Spleen (tissue), 11 donors: ENCODE data around the gene SSU72. TPM values are rescaled to one million over a fixed set of nuclear protein-coding genes. Genes with fewer than 3 reads are reported as not detected.

Source experiments
- DNase-seq: peaks from one replicate; pipeline ENCODE4 v3.0.0-alpha.2; 2020
- H3K27ac ChIP-seq, 8 donors: fragments of 200-600 bp; sonication (generic) in 7 of 8; 1 replicate in 4 of 8; 2 replicates in 4 of 8; pipeline versions ENCODE4 v1.5.0 to v1.8.0; 2016 to 2021; ENCODE audit warnings: inconsistent platforms in 4 of 8, mild to moderate bottlenecking in 4 of 8, moderate library complexity in 1 of 8
- H3K27me3 ChIP-seq, 7 donors: fragments of 200-600 bp; sonication (generic) in 6 of 7; replicated peaks in 1 of 7; 1 replicate in 4 of 7; 2 replicates in 3 of 7; pipeline versions ENCODE4 v1.5.0 to v1.8.0; 2016 to 2021; ENCODE audit warnings: inconsistent platforms in 3 of 7, mild to moderate bottlenecking in 1 of 7
- H3K36me3 ChIP-seq, 6 donors: fragments of 200-600 bp; sonication (generic) in 5 of 6; 1 replicate in 4 of 6; 2 replicates in 2 of 6; pipeline versions ENCODE4 v1.5.0 to v1.8.0; 2016 to 2021; ENCODE audit warnings: inconsistent platforms in 2 of 6
- H3K4me1 ChIP-seq, 6 donors: fragments of 200-600 bp; sonication (generic) in 5 of 6; 1 replicate in 3 of 6; 2 replicates in 3 of 6; pipeline versions ENCODE4 v1.5.0 to v1.8.0; 2016 to 2021; ENCODE audit warnings: inconsistent platforms in 3 of 6
- H3K4me3 ChIP-seq, 8 donors: fragments of 200-600 bp; sonication (generic) in 7 of 8; 1 replicate in 4 of 8; 2 replicates in 4 of 8; pipeline versions ENCODE4 v1.5.0 to v1.8.0; 2016 to 2021; ENCODE audit warnings: inconsistent platforms in 4 of 8, mild to moderate bottlenecking in 4 of 8, moderate library complexity in 2 of 8
- H3K9me3 ChIP-seq, 8 donors: fragments of 200-600 bp; sonication (generic) in 7 of 8; 1 replicate in 4 of 8; 2 replicates in 4 of 8; pipeline versions ENCODE4 v1.5.0 to v1.8.0; 2016 to 2021; ENCODE audit warnings: inconsistent platforms in 4 of 8
- POLR2A ChIP-seq, 3 donors: fragments of 450-650 bp; IDR thresholded peaks; one replicate each; pipeline ENCODE4 v1.5.1; 2017; ENCODE audit warnings: antibody characterized with exemption in 3 of 3, mild to moderate bottlenecking in 1 of 3
- POLR2AphosphoS5 ChIP-seq, 3 donors: sonication (generic); formaldehyde crosslinking; IDR thresholded peaks; one replicate each; pipeline ENCODE4 v1.5.1; 2017; ENCODE audit warnings: antibody characterized with exemption in 3 of 3
- WGBS, 5 donors: extraction: QIAGEN DNeasy Blood & Tissue Kit in 3 of 5; methylation state at CpG; one replicate each; pipeline versions ENCODE4 v1.1.5 to v1.1.7; 2013 to 2018; 5-methylcytosine and 5-hydroxymethylcytosine counted together
- intact Hi-C: fragments of 100-400 bp; cut with DNase I; formaldehyde crosslinking; loops from one replicate; pipeline ENCODE4 v1.15.0; 2023; ENCODE audit warnings: low total_unique reads
- polyA plus RNA-seq, 3 donors: library from polyadenylated mRNA; stranded (reverse); fragments of 200-250 nt; gene quantifications; one replicate each; pipeline ENCODE4 v1.2.1, GENCODE V29; 2013
- total RNA-seq, 7 donors: library from RNA; depleted of rRNA in 3 of 7; stranded (reverse); fragments of >200 nt in 3 of 7; fragmentation: NEBNext Ultra II Directional in 4 of 7; extraction: Animal tissue kit (Norgen Biotek cat#: 25700) in 4 of 7; gene quantifications; one replicate each; pipeline versions ENCODE4 v1.1.0 to v1.2.1, GENCODE V29; 2016 to 2021
- TF ChIP-seq, protein P1 (sequence below), 11 experiments: fragments of 200-600 bp in 7 of 11; fragments of 450-650 bp in 4 of 11; sonication (generic) in 4 of 11; IDR thresholded peaks in 8 of 11; conservative IDR thresholded peaks in 3 of 11; 1 replicate in 7 of 11; 2 replicates in 4 of 11; pipeline versions ENCODE4 v1.4.0 to v1.8.0; 2016 to 2021; ENCODE audit warnings: antibody characterized with exemption in 11 of 11, inconsistent platforms in 4 of 11, mild to moderate bottlenecking in 1 of 11
- donor health status: healthy with polysubstance abuse.
- donor health status: DM: no; HTN: no; CAD: no; lungs with moderate emphysema.
- donor health status: DM: no; HTN: no; CAD: no.
- donor health status: Bipolar disorder and iron deficiency.
- donor health status: healthy.
- donor health status: DM: no; HTN: no; CAD: no.
- donor health status: DM: yes; HTN: yes; CAD: no.

Gene SSU72
- total and polyA plus RNA-seq, 10 donors: 86.7 to 168 (median 107) TPM

DNA sequence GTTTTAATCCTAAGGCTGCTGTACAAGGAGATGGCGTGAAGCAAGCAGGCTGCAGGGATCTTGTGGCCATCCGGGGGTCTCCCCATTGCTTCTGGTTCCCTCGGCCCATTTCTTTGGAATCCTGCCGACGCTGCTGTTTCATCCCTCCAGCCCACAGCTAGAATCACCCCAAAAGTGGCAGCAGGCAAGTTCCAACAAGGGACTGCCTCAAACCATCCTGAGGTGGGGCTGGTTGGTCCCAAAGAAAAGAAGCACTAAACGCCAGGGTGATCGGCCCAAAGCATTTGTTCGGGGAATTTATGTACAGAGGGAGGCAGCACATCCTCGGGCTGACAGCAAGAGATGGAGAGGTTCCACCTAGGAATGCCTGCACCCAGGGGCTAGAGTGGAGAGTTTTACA lies 36.1 kb upstream of the SSU72 start:
- TF ChIP-seq, protein P1, sequence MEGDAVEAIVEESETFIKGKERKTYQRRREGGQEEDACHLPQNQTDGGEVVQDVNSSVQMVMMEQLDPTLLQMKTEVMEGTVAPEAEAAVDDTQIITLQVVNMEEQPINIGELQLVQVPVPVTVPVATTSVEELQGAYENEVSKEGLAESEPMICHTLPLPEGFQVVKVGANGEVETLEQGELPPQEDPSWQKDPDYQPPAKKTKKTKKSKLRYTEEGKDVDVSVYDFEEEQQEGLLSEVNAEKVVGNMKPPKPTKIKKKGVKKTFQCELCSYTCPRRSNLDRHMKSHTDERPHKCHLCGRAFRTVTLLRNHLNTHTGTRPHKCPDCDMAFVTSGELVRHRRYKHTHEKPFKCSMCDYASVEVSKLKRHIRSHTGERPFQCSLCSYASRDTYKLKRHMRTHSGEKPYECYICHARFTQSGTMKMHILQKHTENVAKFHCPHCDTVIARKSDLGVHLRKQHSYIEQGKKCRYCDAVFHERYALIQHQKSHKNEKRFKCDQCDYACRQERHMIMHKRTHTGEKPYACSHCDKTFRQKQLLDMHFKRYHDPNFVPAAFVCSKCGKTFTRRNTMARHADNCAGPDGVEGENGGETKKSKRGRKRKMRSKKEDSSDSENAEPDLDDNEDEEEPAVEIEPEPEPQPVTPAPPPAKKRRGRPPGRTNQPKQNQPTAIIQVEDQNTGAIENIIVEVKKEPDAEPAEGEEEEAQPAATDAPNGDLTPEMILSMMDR (IDR thresholded peaks at IDR 0.05 in 8 of 11, conservative IDR thresholded peaks at IDR 0.05 in 3 of 11): no peak
- TF ChIP-seq POLR2AphosphoS5 (IDR thresholded peaks at IDR 0.05) (no peak), POLR2A (IDR thresholded peaks at IDR 0.05) (no peak)
- 79 to 92% (median 88%) methylated on average over 9 of the region's 9 CpGs for whole genome bisulfite sequencing, 5 donors
- intact Hi-C loops: no loop called here
- Histone ChIP-seq H3K4me3 (no peak overlapping the region), H3K4me1 (peaks cover 12 to 56% (median 31%) of the 10 kb centered on the region in 6 donors), H3K9me3 (no peaks in the 10 kb centered on the region), H3K27me3 (no peaks in the 10 kb centered on the region), H3K36me3 (no peaks in the 10 kb centered on the region), H3K27ac (peak overlapping the region in 3 of 8 donors; percentile 18 to 26 (median 22))
- no peak for DNase-seq

DNA sequence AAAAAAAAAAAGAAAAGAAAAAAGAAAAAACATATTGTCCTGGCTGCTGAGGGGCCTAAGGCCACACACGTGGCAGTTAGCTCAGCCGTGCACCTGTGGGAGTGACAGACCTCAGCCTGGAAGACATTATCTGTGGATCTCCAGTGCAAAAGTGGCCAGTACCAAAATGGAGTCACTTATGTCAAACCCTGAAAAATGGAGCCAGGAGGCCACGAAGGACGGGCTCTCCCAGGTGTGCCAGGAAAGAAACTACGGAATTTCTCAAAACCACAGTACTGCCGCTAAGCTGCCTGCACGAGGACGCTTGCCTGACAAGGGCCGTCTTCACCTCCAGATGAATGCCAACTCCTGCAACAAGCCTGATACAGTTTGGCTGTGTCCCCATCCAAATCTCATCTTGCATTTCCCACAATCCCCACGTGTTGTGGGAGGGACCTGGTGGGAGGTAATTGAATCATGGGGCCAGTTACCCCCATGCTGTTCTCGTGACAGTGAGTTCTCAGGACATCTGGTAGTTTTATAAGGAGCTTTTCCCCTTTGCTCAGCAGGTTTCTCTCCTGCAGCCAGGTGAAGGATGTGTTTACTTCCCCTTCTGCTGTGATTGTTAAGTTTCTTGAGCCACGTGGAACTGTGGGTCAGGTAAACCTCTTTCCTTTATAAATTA lies 35.3 kb upstream of the SSU72 start:
- no peak for TF ChIP-seq POLR2A (IDR thresholded peaks at IDR 0.05)
- TF ChIP-seq, protein P1 (IDR thresholded peaks at IDR 0.05 in 8 of 11, conservative IDR thresholded peaks at IDR 0.05 in 3 of 11): no peak
- TF ChIP-seq POLR2AphosphoS5 (IDR thresholded peaks at IDR 0.05): no peak
- no peaks in the 10 kb centered on the region for H3K9me3 ChIP-seq
- intact Hi-C loops: no loop called here
- WGBS, 5 donors: 68 to 78% (median 72%) methylated on average over 12 of the region's 12 CpGs
- no peak overlapping the region for H3K27ac ChIP-seq
- peaks cover 12 to 56% (median 30%) of the 10 kb centered on the region in 6 donors for H3K4me1 ChIP-seq
- H3K27me3 ChIP-seq: no peaks in the 10 kb centered on the region
- H3K36me3 ChIP-seq: no peaks in the 10 kb centered on the region
- H3K4me3 ChIP-seq: no peak overlapping the region
- DNase-seq: no peak

DNA sequence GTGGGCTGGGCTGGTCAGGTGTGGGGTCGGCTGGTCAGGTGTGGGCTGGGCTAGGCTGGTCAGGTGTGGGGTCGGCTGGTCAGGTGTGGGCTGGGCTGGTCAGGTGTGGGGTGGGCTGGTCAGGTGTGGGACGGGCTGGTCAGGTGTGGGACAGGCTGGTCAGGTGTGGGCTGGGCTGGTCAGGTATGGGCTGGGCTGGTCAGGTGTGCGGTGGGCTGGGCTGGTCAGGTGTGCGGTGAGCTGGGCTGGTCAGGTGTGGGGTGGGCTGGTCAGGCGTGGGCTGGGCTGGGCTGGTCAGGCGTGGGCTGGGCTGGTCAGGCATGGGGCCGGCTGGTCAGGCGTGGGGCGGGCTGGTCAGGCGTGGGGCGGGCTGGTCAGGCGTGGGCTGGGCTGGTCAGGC lies 31.6 kb upstream of the SSU72 start:
- DNase-seq: peak; percentile 77
- intact Hi-C loops: no loop called here
- Histone ChIP-seq H3K4me1 (peaks cover 0 to 46% (median 21%) of the 10 kb centered on the region in 6 donors), H3K4me3 (no peak overlapping the region), H3K9me3 (no peaks in the 10 kb centered on the region), H3K27me3 (peaks cover 0 to 6% (median 0%) of the 10 kb centered on the region in 7 donors), H3K27ac (peak overlapping the region in 3 of 8 donors; percentile 83 to 90 (median 85)), H3K36me3 (no peaks in the 10 kb centered on the region)
- WGBS, 5 donors: 78 to 91% (median 87%) methylated on average over 7 to 13 of the region's 13 CpGs
- TF ChIP-seq POLR2AphosphoS5 (IDR thresholded peaks at IDR 0.05): no peak
- TF ChIP-seq, protein P1 (IDR thresholded peaks at IDR 0.05 in 8 of 11, conservative IDR thresholded peaks at IDR 0.05 in 3 of 11): no peak
- TF ChIP-seq POLR2A (IDR thresholded peaks at IDR 0.05): no peak

GRCh38 chr1:1605724-1606123 lies 31.1 kb upstream of the SSU72 start:
- Histone ChIP-seq H3K9me3 (no peaks in the 10 kb centered on the region), H3K36me3 (no peaks in the 10 kb centered on the region), H3K4me1 (peaks cover 0 to 48% (median 23%) of the 10 kb centered on the region in 6 donors), H3K27ac (no peak overlapping the region), H3K4me3 (no peak overlapping the region), H3K27me3 (peaks cover 0 to 11% (median 0%) of the 10 kb centered on the region in 7 donors)
- intact Hi-C loops: no loop called here
- 81 to 94% (median 91%) methylated on average over 16 to 17 of the region's 17 CpGs for WGBS, 5 donors
- TF ChIP-seq, protein P1 (IDR thresholded peaks at IDR 0.05 in 8 of 11, conservative IDR thresholded peaks at IDR 0.05 in 3 of 11): no peak
- TF ChIP-seq POLR2AphosphoS5 (IDR thresholded peaks at IDR 0.05) (no peak), POLR2A (IDR thresholded peaks at IDR 0.05) (no peak)
- DNase-seq: no peak
